HepG2 (cell line): Measurements from ENCODE around the gene ACBD6. TPM values are rescaled to one million over a fixed set of nuclear protein-coding genes. Genes with fewer than 3 reads are reported as not detected.

Experiments
- ATAC-seq: fragments of 200-7000 bp; cut with Tn5 transposase; 3 replicates; pipeline ENCODE4 v1.9.1; 2020; ENCODE audit warnings: mild to moderate bottlenecking, moderate library complexity
- BruUV-seq: library from RNA; stranded (reverse); fragments of 400-500 nt; replicated peaks from 2 replicates; lab custom pipeline; 2021; lab: Mats Ljungman, UMichigan
- CTCF ChIA-PET: fragments of 300-600 bp; formaldehyde crosslinking; extraction: SDS; loops from one replicate; lab custom pipeline; 2021; ENCODE audit warnings: low total read pairs, inconsistent platforms, low intra/inter-chr PET ratio; lab: Yijun Ruan, JAX
- POLR2A ChIA-PET: fragments of 350-600 bp; sonication (Branson Sonifier 250); formaldehyde crosslinking; loops from one replicate; lab custom pipeline; 2020; ENCODE audit warnings: antibody characterized with exemption, inconsistent platforms; lab: Yijun Ruan, JAX
- DNase-seq: peaks from one replicate; pipeline ENCODE4 v3.0.0-alpha.2; 2015; ENCODE audit warnings: low spot score
- FAIRE-seq: peaks from 3 replicates; lab custom pipeline; 2011; peaks lifted over from hg19 to GRCh38; lab: Jason Lieb, UNC
- H2AFZ ChIP-seq: one replicate; pipeline ENCODE4 v1.6.1; 2011; ENCODE audit warnings: low read length, inconsistent platforms
- H3K27ac ChIP-seq: fragments of 300-600 bp; 3 replicates; pipeline ENCODE4 v1.8.0; 2011; ENCODE audit warnings: mixed run types, mild to moderate bottlenecking, mixed read lengths, low read length, inconsistent platforms; ENCODE audit not compliant: insufficient read depth; ENCODE audit errors: extremely low read length
- H3K27me3 ChIP-seq, 2 experiments: fragments of 200-600 bp in 1 of 2; 2 replicates in 1 of 2; 3 replicates in 1 of 2; pipeline versions ENCODE4 v1.6.0 to v1.8.0; 2011; ENCODE audit warnings: low read length in 2 of 2, mild to moderate bottlenecking in 2 of 2, moderate library complexity in 2 of 2, inconsistent platforms in 1 of 2; ENCODE audit not compliant: insufficient read depth in 2 of 2, control insufficient read depth in 1 of 2
- H3K36me3 ChIP-seq, 2 experiments: fragments of 200-600 bp in 1 of 2; replicated peaks in 1 of 2; 2 replicates in 1 of 2; 3 replicates in 1 of 2; pipeline versions ENCODE4 v1.5.1 to v1.8.0; 2011; ENCODE audit warnings: low read length in 2 of 2, inconsistent platforms in 1 of 2; ENCODE audit not compliant: insufficient read depth in 2 of 2, control insufficient read depth in 1 of 2
- H3K4me1 ChIP-seq: 2 replicates; pipeline ENCODE4 v1.5.1; 2012; ENCODE audit warnings: low read length, inconsistent platforms; ENCODE audit not compliant: insufficient read depth
- H3K4me2 ChIP-seq: 2 replicates; pipeline ENCODE4 v1.6.0; 2011; ENCODE audit warnings: low read depth, low read length, inconsistent platforms
- H3K4me3 ChIP-seq, 3 experiments: fragments of 200-600 bp in 1 of 3; sonication (generic), shearing (Covaris generic) in 1 of 3; replicated peaks in 1 of 3; 2 replicates each; pipeline ENCODE4 v1.5.1; 2011 to 2016; ENCODE audit warnings: low read length in 3 of 3, inconsistent platforms in 2 of 3, low read depth in 2 of 3, mild to moderate bottlenecking in 2 of 3, control low read depth in 1 of 3, mixed read lengths in 1 of 3; ENCODE audit not compliant: insufficient read depth in 1 of 3
- H3K79me2 ChIP-seq: one replicate; pipeline ENCODE4 v1.6.1; 2011; ENCODE audit warnings: low read length, inconsistent platforms; ENCODE audit not compliant: insufficient read depth
- H3K9ac ChIP-seq: 2 replicates; pipeline ENCODE4 v1.6.0; 2011; ENCODE audit warnings: mild to moderate bottlenecking, low read depth, low read length, inconsistent platforms; ENCODE audit not compliant: insufficient read depth
- H3K9me3 ChIP-seq: 2 replicates; pipeline ENCODE4 v1.5.1; 2012; ENCODE audit warnings: mild to moderate bottlenecking, low read length
- H4K20me1 ChIP-seq: 2 replicates; pipeline ENCODE4 v1.6.0; 2011; ENCODE audit warnings: inconsistent platforms, mild to moderate bottlenecking, low read length, moderate library complexity; ENCODE audit not compliant: insufficient read depth
- HNF4A ChIP-seq: sonication (generic); formaldehyde crosslinking; IDR thresholded peaks from 2 replicates; pipeline ENCODE4 v1.4.0; 2020; ENCODE audit warnings: missing genetic modification reagents
- MIER2 ChIP-seq: IDR thresholded peaks from 2 replicates; pipeline ENCODE4 v1.6.1; 2016; ENCODE audit warnings: missing biosample characterization, missing genetic modification reagents
- NCOA1 ChIP-seq: sonication (generic); formaldehyde crosslinking; IDR thresholded peaks from 2 replicates; pipeline ENCODE4 v1.9.0; 2021; ENCODE audit warnings: missing genetic modification reagents
- ONECUT2 ChIP-seq: sonication (generic); formaldehyde crosslinking; IDR thresholded peaks from 2 replicates; pipeline ENCODE4 v1.4.0; 2020; ENCODE audit warnings: missing genetic modification reagents
- PAWR ChIP-seq: sonication (generic); formaldehyde crosslinking; IDR thresholded peaks from 2 replicates; pipeline ENCODE4 v1.4.0; 2020; ENCODE audit warnings: missing genetic modification reagents, mild to moderate bottlenecking, borderline replicate concordance
- REST ChIP-seq, 2 experiments: IDR thresholded peaks; 2 replicates each; pipeline ENCODE4 v1.6.1; 2011 to 2012; ENCODE audit warnings: low read length in 2 of 2, borderline replicate concordance in 1 of 2, low read depth in 1 of 2, mild to moderate bottlenecking in 1 of 2, moderate library complexity in 1 of 2
- SIX4 ChIP-seq: sonication (generic); formaldehyde crosslinking; IDR thresholded peaks from 2 replicates; pipeline ENCODE4 v1.4.0; 2020; ENCODE audit warnings: missing genetic modification reagents
- ZFP90 ChIP-seq: sonication (generic); formaldehyde crosslinking; IDR thresholded peaks from 2 replicates; pipeline ENCODE4 v1.8.0; 2022; ENCODE audit warnings: missing genetic modification reagents, mild to moderate bottlenecking, inconsistent platforms, borderline replicate concordance
- ZNF121 ChIP-seq: sonication (generic); formaldehyde crosslinking; IDR thresholded peaks from 2 replicates; pipeline ENCODE4 v1.5.0; 2020; ENCODE audit warnings: mild to moderate bottlenecking, missing genetic modification reagents
- ZNF160 ChIP-seq: sonication (generic); formaldehyde crosslinking; IDR thresholded peaks from 2 replicates; pipeline ENCODE4 v1.8.0; 2022; ENCODE audit warnings: mild to moderate bottlenecking, inconsistent platforms, missing genetic modification reagents
- ZNF317 ChIP-seq: sonication (generic); formaldehyde crosslinking; IDR thresholded peaks from 2 replicates; pipeline ENCODE4 v1.5.0; 2020; ENCODE audit warnings: mild to moderate bottlenecking, missing genetic modification reagents
- WGBS: methylation state at CpG from one replicate; pipeline ENCODE4 v1.1.6; 2017; ENCODE audit warnings: low lambda C conversion rate; 5-methylcytosine and 5-hydroxymethylcytosine counted together
- in situ Hi-C: cut with HindIII; loops from 2 replicates; pipeline ENCODE4 v1.10.0; 2017; ENCODE audit warnings: low pct_unique_long_range_greater_than_20kb; ENCODE audit not compliant: extremely low pct_ligation_motif_present
- intact Hi-C: fragments of 100-400 bp; cut with micrococcal nuclease; formaldehyde crosslinking; loops from one replicate; pipeline ENCODE4 v1.10.0; 2022; ENCODE audit not compliant: unreplicated experiment
- polyA plus RNA-seq, 8 experiments: library from polyadenylated mRNA; depleted of rRNA in 3 of 8; stranded (reverse) in 7 of 8; unstranded in 1 of 8; fragments of >200 nt; fragmentation: Illumina TruSeq in 4 of 8; extraction: Trizol in 4 of 8; gene quantifications; 2 replicates each; pipeline versions ENCODE4 v1.2.1 to v1.2.3, GENCODE V29; 2011 to 2016; ENCODE audit warnings: low read depth in 4 of 8, missing spikeins in 1 of 8, mixed read lengths in 1 of 8; ENCODE audit not compliant: insufficient read depth in 1 of 8
- total RNA-seq, 5 experiments: library from RNA; depleted of rRNA; stranded (reverse); fragments of >200 nt; fragmentation: Illumina TruSeq; extraction: Trizol; gene quantifications; 2 replicates each; pipeline ENCODE4 v1.2.3, GENCODE V29; 2016; ENCODE audit warnings: low read depth in 1 of 5
- TF ChIP-seq, protein P1 (sequence below): sonication (generic); formaldehyde crosslinking; IDR thresholded peaks from 2 replicates; pipeline ENCODE4 v1.4.0; 2020; ENCODE audit warnings: missing genetic modification reagents, borderline replicate concordance
- TF ChIP-seq, protein P2 (sequence below): sonication (generic); formaldehyde crosslinking; IDR thresholded peaks from 2 replicates; pipeline ENCODE4 v1.5.1; 2020; ENCODE audit warnings: mild to moderate bottlenecking, missing genetic modification reagents, borderline replicate concordance

The ACBD6 gene
- total and polyA plus RNA-seq, 2 of the 13 experiments (the other 11 are each of a cell fraction or from before 2014, with no cell fraction given) = 33.5 to 47.2 TPM

- no peak for TF ChIP-seq SIX4
- TF ChIP-seq HNF4A (CRISPR knock-in tag) = no peak
- TF ChIP-seq, protein P1, sequence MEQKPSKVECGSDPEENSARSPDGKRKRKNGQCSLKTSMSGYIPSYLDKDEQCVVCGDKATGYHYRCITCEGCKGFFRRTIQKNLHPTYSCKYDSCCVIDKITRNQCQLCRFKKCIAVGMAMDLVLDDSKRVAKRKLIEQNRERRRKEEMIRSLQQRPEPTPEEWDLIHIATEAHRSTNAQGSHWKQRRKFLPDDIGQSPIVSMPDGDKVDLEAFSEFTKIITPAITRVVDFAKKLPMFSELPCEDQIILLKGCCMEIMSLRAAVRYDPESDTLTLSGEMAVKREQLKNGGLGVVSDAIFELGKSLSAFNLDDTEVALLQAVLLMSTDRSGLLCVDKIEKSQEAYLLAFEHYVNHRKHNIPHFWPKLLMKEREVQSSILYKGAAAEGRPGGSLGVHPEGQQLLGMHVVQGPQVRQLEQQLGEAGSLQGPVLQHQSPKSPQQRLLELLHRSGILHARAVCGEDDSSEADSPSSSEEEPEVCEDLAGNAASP (CRISPR knock-in tag) = no peak
- no peak for TF ChIP-seq ZNF160 (CRISPR knock-in tag)
- TF ChIP-seq ZFP90 (CRISPR knock-in tag) = no peak
- TF ChIP-seq NCOA1 = no peak
- TF ChIP-seq PAWR (CRISPR knock-in tag) = no peak
Observed at GRCh38 chr1:180243517-180244221, 258.7 kb downstream of the ACBD6 start (continued).

GRCh38 chr1:180241716-180242544 lies 260.4 kb downstream of the ACBD6 start:
- no peak for DNase-seq
- Histone ChIP-seq H3K4me2 (no peak overlapping the region), H3K27ac (no peak overlapping the region), H3K27me3 (peaks cover 2 to 47% of the 10 kb centered on the region in 2 experiments; a peak in 4 of 5 replicates), H2AFZ (no peak overlapping the region), H3K9ac (no peak overlapping the region), H3K4me1 (peaks cover 25% of the 10 kb centered on the region), H3K4me3 (no peak overlapping the region), H4K20me1 (no peaks in the 10 kb centered on the region), H3K79me2 (no peaks in the 10 kb centered on the region)
- 33% methylated on average over 8 of the region's 8 CpGs for WGBS
- POLR2A ChIA-PET = no interaction called here
- intact Hi-C loops = loop anchor here (10.0 kb wide), 1 partner anchor 57 kb away; no protein-coding TSS in a partner anchor
- no peak for FAIRE-seq
- in situ Hi-C loops = no loop called here
- TF ChIP-seq ZNF121 (peak; percentile 55; the same call in 1 of the 2 replicates), MIER2 (peak; percentile 77), REST (IDR thresholded peaks at IDR 0.05; ENCODE audit: borderline replicate concordance in 1 of 2, low read depth in 1 of 2, low read length in 2 of 2) (peak; percentile 30 to 89), ONECUT2 (CRISPR knock-in tag) (no peak), ZNF317 (CRISPR knock-in tag) (no peak)
- TF ChIP-seq, protein P2, sequence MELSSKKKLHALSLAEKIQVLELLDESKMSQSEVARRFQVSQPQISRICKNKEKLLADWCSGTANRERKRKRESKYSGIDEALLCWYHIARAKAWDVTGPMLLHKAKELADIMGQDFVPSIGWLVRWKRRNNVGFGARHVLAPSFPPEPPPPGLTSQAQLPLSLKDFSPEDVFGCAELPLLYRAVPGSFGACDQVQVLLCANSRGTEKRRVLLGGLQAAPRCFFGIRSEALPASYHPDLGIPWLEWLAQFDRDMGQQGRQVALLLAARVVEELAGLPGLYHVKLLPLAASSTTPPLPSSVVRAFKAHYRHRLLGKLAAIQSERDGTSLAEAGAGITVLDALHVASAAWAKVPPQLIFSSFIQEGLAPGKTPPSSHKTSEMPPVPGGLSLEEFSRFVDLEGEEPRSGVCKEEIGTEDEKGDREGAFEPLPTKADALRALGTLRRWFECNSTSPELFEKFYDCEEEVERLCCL (CRISPR knock-in tag) = no peak
- TF ChIP-seq, all 625 proteins: peak for 3
- Histone ChIP-seq H3K36me3 (no peaks in the 10 kb centered on the region), H3K9me3 (no peaks in the 10 kb centered on the region)
- BruUV-seq = no TSS peak
- CTCF ChIA-PET = no interaction called here
- ATAC-seq = no peak; the same call in 2 of the 3 replicates
